ENCODE measurements around the gene ERGIC1. TPM values are rescaled to one million over a fixed set of nuclear protein-coding genes. Genes with fewer than 3 reads are reported as not detected.

The ERGIC1 gene
- total RNA-seq, 3 donors from 2014 or later (not counting 1 experiment from before 2014, with no cell fraction given): 86.2 to 126 (median 121) TPM

GRCh38 chr5:172999974-173000373 lies 165.9 kb downstream of the ERGIC1 start:
- Mint-ChIP-seq H3K9me3 (no peaks in the 10 kb centered on the region), H3K4me1 (peaks cover 43 to 47% of the 10 kb centered on the region in 2 donors), H3K4me3 (no peak overlapping the region), H3K27me3 (ENCODE audit: low read depth in 2 of 2) (no peaks in the 10 kb centered on the region), H3K27ac (peak overlapping the region in 1 of 2 donors; percentile 41), H3K36me3 (no peaks in the 10 kb centered on the region)
- intact Hi-C loops (cut with micrococcal nuclease): no loop called here
- Histone ChIP-seq H3K4me1 (ENCODE audit: control insufficient read depth, insufficient read depth, low read length) (peaks cover 30% of the 10 kb centered on the region), H3K9me3 (ENCODE audit: control insufficient read depth, insufficient read depth, low read length) (no peaks in the 10 kb centered on the region), H3K27ac (ENCODE audit: low read length) (no peak overlapping the region), H3K4me3 (ENCODE audit: low read length) (no peak overlapping the region), H3K36me3 (ENCODE audit: control insufficient read depth, insufficient read depth, low read length) (peaks cover 21% of the 10 kb centered on the region), H3K27me3 (ENCODE audit: control insufficient read depth, insufficient read depth, low read length) (no peaks in the 10 kb centered on the region)
- DNase-seq (no peak), ATAC-seq (no peak)
- 100% methylated on average over 1 of the region's 1 CpG for WGBS (ENCODE audit: insufficient coverage)
- TF ChIP-seq, protein P1, sequence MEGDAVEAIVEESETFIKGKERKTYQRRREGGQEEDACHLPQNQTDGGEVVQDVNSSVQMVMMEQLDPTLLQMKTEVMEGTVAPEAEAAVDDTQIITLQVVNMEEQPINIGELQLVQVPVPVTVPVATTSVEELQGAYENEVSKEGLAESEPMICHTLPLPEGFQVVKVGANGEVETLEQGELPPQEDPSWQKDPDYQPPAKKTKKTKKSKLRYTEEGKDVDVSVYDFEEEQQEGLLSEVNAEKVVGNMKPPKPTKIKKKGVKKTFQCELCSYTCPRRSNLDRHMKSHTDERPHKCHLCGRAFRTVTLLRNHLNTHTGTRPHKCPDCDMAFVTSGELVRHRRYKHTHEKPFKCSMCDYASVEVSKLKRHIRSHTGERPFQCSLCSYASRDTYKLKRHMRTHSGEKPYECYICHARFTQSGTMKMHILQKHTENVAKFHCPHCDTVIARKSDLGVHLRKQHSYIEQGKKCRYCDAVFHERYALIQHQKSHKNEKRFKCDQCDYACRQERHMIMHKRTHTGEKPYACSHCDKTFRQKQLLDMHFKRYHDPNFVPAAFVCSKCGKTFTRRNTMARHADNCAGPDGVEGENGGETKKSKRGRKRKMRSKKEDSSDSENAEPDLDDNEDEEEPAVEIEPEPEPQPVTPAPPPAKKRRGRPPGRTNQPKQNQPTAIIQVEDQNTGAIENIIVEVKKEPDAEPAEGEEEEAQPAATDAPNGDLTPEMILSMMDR (IDR thresholded peaks at IDR 0.05): no peak

DNA sequence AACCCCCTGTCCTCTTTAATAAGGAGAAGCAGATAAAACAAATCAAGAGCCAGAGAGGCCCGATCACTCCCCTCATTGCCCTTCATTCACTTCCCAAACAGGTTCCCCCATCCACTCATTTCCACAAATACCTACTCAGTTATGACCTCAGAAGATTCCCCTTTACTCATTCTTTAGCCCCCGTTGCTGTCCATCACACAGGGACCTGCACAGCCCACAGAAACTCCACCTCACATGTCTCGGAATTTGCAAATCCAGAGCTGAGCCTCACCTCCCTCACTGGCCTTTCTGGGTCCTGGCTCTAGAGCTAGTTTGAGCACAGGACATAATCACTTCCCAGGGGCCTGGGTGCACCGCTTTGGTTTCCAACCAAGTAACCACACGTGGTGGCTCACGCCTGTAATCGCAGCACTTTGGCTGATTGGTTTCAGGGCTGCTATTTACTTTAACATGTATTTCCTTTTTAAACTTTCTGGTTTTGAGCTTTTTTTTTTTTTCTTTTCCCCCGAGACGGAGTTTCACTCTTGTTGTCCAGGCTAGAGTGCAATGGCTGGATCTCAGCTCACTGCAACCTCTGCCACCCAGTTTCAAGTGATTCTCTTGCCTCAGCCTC lies 167.3 kb downstream of the ERGIC1 start:
- intact Hi-C loops (cut with micrococcal nuclease): no loop called here
- H3K27ac ChIP-seq (ENCODE audit: low read length): peak overlapping the region; percentile 66
- Mint-ChIP-seq H3K27me3 (ENCODE audit: low read depth in 2 of 2) (no peaks in the 10 kb centered on the region), H3K36me3 (no peaks in the 10 kb centered on the region), H3K4me1 (peaks cover 49 to 54% of the 10 kb centered on the region in 2 donors), H3K4me3 (peak overlapping the region; percentile 80), H3K27ac (peak overlapping the region; percentile 82 to 91), H3K9me3 (no peaks in the 10 kb centered on the region)
- ATAC-seq: peak; percentile 78 to 97 (median 81)
- WGBS (ENCODE audit: insufficient coverage): 20% methylated on average over 9 of the region's 9 CpGs
- peaks cover 9% of the 10 kb centered on the region for H3K36me3 ChIP-seq (ENCODE audit: control insufficient read depth, insufficient read depth, low read length)
- H3K4me3 ChIP-seq (ENCODE audit: low read length): peak overlapping the region; percentile 4
- no peaks in the 10 kb centered on the region for H3K9me3 ChIP-seq (ENCODE audit: control insufficient read depth, insufficient read depth, low read length)
- H3K27me3 ChIP-seq (ENCODE audit: control insufficient read depth, insufficient read depth, low read length): no peaks in the 10 kb centered on the region
- peaks cover 30% of the 10 kb centered on the region for H3K4me1 ChIP-seq (ENCODE audit: control insufficient read depth, insufficient read depth, low read length)
- DNase-seq: peak; percentile 38 to 40
- TF ChIP-seq, protein P1 (IDR thresholded peaks at IDR 0.05): no peak

Other genes with a start within 250 kb of the ERGIC1 start
- under 1 TPM; 0.28 to 0.54 (median 0.45) TPM for gene NEURL1B, start 193.0 kb upstream of the ERGIC1 start, total RNA-seq
- 1,000 to 10,000 TPM; 1,579 to 2,725 (median 2,168) TPM for gene DUSP1, start 63.1 kb upstream of the ERGIC1 start, total RNA-seq
- gene RPL26L1, start 125.2 kb downstream of the ERGIC1 start, total RNA-seq: 10 to 100 TPM; 11.2 to 12.4 (median 12.1) TPM
- 100 to 1,000 TPM; 101 to 141 (median 103) TPM for gene ATP6V0E1, start 149.5 kb downstream of the ERGIC1 start, total RNA-seq
- 100 to 1,000 TPM; 118 to 127 (median 121) TPM for gene CREBRF, start 222.1 kb downstream of the ERGIC1 start, total RNA-seq

Data from natural killer cell (primary cell).